SK-N-SH (cell line): ENCODE data around the gene CCDC187. TPM values are rescaled to one million over a fixed set of nuclear protein-coding genes. Genes with fewer than 3 reads are reported as not detected.

Experiments
- CTCF ChIA-PET: fragments of 300-600, 350-600 bp; formaldehyde crosslinking; extraction: SDS; loops from one replicate; lab custom pipeline; 2021; lab: Yijun Ruan, JAX
- POLR2A ChIA-PET: fragments of 350-600 bp; sonication (Branson Sonifier 250); formaldehyde crosslinking; extraction: SDS; loops from one replicate; lab custom pipeline; 2020; ENCODE audit warnings: antibody characterized with exemption, inconsistent platforms; lab: Yijun Ruan, JAX
- DNase-seq: peaks from one replicate; pipeline ENCODE4 v3.0.0; 2012
- H2AFZ ChIP-seq: fragments of 200-600 bp; sonication (generic); 2 replicates; pipeline ENCODE4 v1.8.1; 2016; ENCODE audit warnings: antibody characterized with exemption, mild to moderate bottlenecking, low read depth
- H3F3A ChIP-seq: fragments of 200-600 bp; sonication (generic); replicated peaks from 2 replicates; pipeline ENCODE3; 2016; ENCODE audit warnings: antibody characterized with exemption, mild to moderate bottlenecking; ENCODE audit not compliant: insufficient read depth
- H3K27ac ChIP-seq, 2 experiments: fragments of 200-500 bp in 1 of 2; fragments of 200-600 bp in 1 of 2; sonication (Bioruptor generic) in 1 of 2; sonication (generic), shearing (Covaris generic) in 1 of 2; 2 replicates each; pipeline versions ENCODE4 v1.5.1 to v1.6.1; 2014 to 2016; ENCODE audit warnings: low read depth in 2 of 2, inconsistent platforms in 1 of 2, low read length in 1 of 2, mild to moderate bottlenecking in 1 of 2, mixed read lengths in 1 of 2
- H3K27me3 ChIP-seq: fragments of 200-600 bp; sonication (generic), shearing (Covaris generic); 2 replicates; pipeline ENCODE4 v1.6.1; 2016; ENCODE audit warnings: mixed run types; ENCODE audit not compliant: insufficient read depth
- H3K36me3 ChIP-seq, 2 experiments: fragments of 200-500 bp in 1 of 2; fragments of 200-600 bp in 1 of 2; sonication (Bioruptor generic) in 1 of 2; sonication (generic) in 1 of 2; replicated peaks in 1 of 2; 2 replicates each; pipeline versions ENCODE3 to v1.5.1; 2014 to 2016; ENCODE audit warnings: low read length in 1 of 2, mild to moderate bottlenecking in 1 of 2; ENCODE audit not compliant: insufficient read depth in 2 of 2, control insufficient read depth in 1 of 2
- H3K4me1 ChIP-seq, 2 experiments: fragments of 200-500 bp in 1 of 2; fragments of 200-600 bp in 1 of 2; sonication (Bioruptor generic) in 1 of 2; sonication (generic), shearing (Covaris generic) in 1 of 2; 2 replicates each; pipeline versions ENCODE4 v1.5.1 to v1.6.1; 2014 to 2016; ENCODE audit warnings: low read depth in 1 of 2, low read length in 1 of 2, mixed run types in 1 of 2; ENCODE audit not compliant: insufficient read depth in 2 of 2, control insufficient read depth in 1 of 2
- H3K4me2 ChIP-seq: fragments of 200-600 bp; sonication (generic), shearing (Covaris generic); 2 replicates; pipeline ENCODE4 v1.6.1; 2017; ENCODE audit warnings: mixed run types
- H3K4me3 ChIP-seq, 2 experiments: fragments of 200-500 bp in 1 of 2; fragments of 200-600 bp in 1 of 2; sonication (Bioruptor generic) in 1 of 2; sonication (generic), shearing (Covaris generic) in 1 of 2; 2 replicates each; pipeline versions ENCODE4 v1.5.1 to v1.8.1; 2014 to 2016; ENCODE audit warnings: low read depth in 2 of 2, inconsistent platforms in 1 of 2, low read length in 1 of 2, mild to moderate bottlenecking in 1 of 2, mixed read lengths in 1 of 2, moderate library complexity in 1 of 2
- H3K79me2 ChIP-seq: fragments of 200-600 bp; sonication (generic); 2 replicates; pipeline ENCODE4 v1.8.1; 2017; ENCODE audit warnings: mild to moderate bottlenecking; ENCODE audit not compliant: insufficient read depth
- H3K9ac ChIP-seq: fragments of 200-600 bp; sonication (generic); 2 replicates; pipeline ENCODE4 v1.6.1; 2017; ENCODE audit warnings: mixed run types
- H3K9me2 ChIP-seq: fragments of 200-600 bp; sonication (generic); 2 replicates; pipeline ENCODE4 v1.6.1; 2017; ENCODE audit warnings: mixed run types
- H3K9me3 ChIP-seq: fragments of 200-600 bp; sonication (generic); 2 replicates; pipeline ENCODE4 v1.6.1; 2017; ENCODE audit warnings: mixed run types, mild to moderate bottlenecking, moderate library complexity
- H4K20me1 ChIP-seq: fragments of 200-600 bp; sonication (generic); 2 replicates; pipeline ENCODE4 v1.6.1; 2017; ENCODE audit warnings: mild to moderate bottlenecking, mixed run types; ENCODE audit not compliant: insufficient read depth
- CHD2 ChIP-seq: fragments of 150-350 bp; IDR thresholded peaks from 2 replicates; pipeline ENCODE4 v1.6.1; 2018; ENCODE audit warnings: low read length; ENCODE audit not compliant: partially characterized antibody
- CTCF ChIP-seq: fragments of 200-600 bp; sonication (generic); IDR thresholded peaks from 2 replicates; pipeline ENCODE4 v1.6.1; 2017; ENCODE audit warnings: antibody characterized with exemption, mild to moderate bottlenecking, moderate library complexity
- EP300 ChIP-seq, 2 experiments: IDR thresholded peaks; 2 replicates each; pipeline versions ENCODE4 v1.4.0 to v1.6.1; 2012; ENCODE audit warnings: borderline replicate concordance in 1 of 2, low read depth in 1 of 2, low read length in 1 of 2
- EZH2phosphoT487 ChIP-seq: fragments of 200-600 bp; sonication (generic); IDR thresholded peaks from 2 replicates; pipeline ENCODE4 v1.6.1; 2017; ENCODE audit warnings: low read depth, mixed run types, mild to moderate bottlenecking, antibody characterized with exemption, moderate library complexity, borderline replicate concordance
- GABPA ChIP-seq: IDR thresholded peaks from 2 replicates; pipeline ENCODE4 v1.4.0; 2012; ENCODE audit warnings: low read depth, mild to moderate bottlenecking
- GATA2 ChIP-seq: sonication (generic); formaldehyde crosslinking; IDR thresholded peaks from 2 replicates; pipeline ENCODE4 v1.5.0; 2020; ENCODE audit warnings: mild to moderate bottlenecking, missing genetic modification reagents
- MXI1 ChIP-seq: IDR thresholded peaks from 2 replicates; pipeline ENCODE4 v1.6.1; 2012; ENCODE audit warnings: mild to moderate bottlenecking, low read depth, low read length, improper control_type of control experiment
- NFIC ChIP-seq: IDR thresholded peaks from 2 replicates; pipeline ENCODE4 v1.4.0; 2012; ENCODE audit warnings: borderline replicate concordance
- RAD21 ChIP-seq: IDR thresholded peaks from 2 replicates; pipeline ENCODE4 v1.6.1; 2012; ENCODE audit warnings: mild to moderate bottlenecking, low read length
- RCOR1 ChIP-seq: fragments of 150-350 bp; IDR thresholded peaks from 2 replicates; pipeline ENCODE4 v1.6.1; 2017; ENCODE audit warnings: antibody characterized with exemption, low read length
- RFX5 ChIP-seq: IDR thresholded peaks from 2 replicates; pipeline ENCODE4 v1.6.1; 2012; ENCODE audit warnings: mild to moderate bottlenecking, improper control_type of control experiment, low read length
- SMC3 ChIP-seq: IDR thresholded peaks from 2 replicates; pipeline ENCODE4 v1.6.1; 2012; ENCODE audit warnings: low read depth, low read length, improper control_type of control experiment
- TCF12 ChIP-seq: IDR thresholded peaks from 2 replicates; pipeline ENCODE4 v1.4.0; 2012
- YY1 ChIP-seq: IDR thresholded peaks from 2 replicates; pipeline ENCODE4 v1.4.0; 2012; ENCODE audit warnings: low read depth, mild to moderate bottlenecking
- WGBS: methylation state at CpG from one replicate; pipeline ENCODE4 v1.1.6; 2017; ENCODE audit warnings: low lambda C conversion rate; 5-methylcytosine and 5-hydroxymethylcytosine counted together
- polyA plus RNA-seq, 3 experiments: library from polyadenylated mRNA; depleted of rRNA; stranded (reverse); fragments of >200 nt; gene quantifications; 2 replicates each; pipeline ENCODE4 v1.2.3, GENCODE V29; 2012
- TF ChIP-seq, protein P1 (sequence below): IDR thresholded peaks from 2 replicates; pipeline ENCODE4 v1.4.0; 2012; ENCODE audit warnings: low read depth
- TF ChIP-seq, protein P2 (sequence below): IDR thresholded peaks from 2 replicates; pipeline ENCODE4 v1.4.0; 2012; ENCODE audit warnings: low read depth, borderline replicate concordance
- TF ChIP-seq, protein P3 (sequence below): IDR thresholded peaks from 2 replicates; pipeline ENCODE4 v1.6.1; 2012; ENCODE audit warnings: mild to moderate bottlenecking, low read depth, low read length, moderate library complexity
- TF ChIP-seq, protein P4 (sequence below): fragments of 150-350 bp; IDR thresholded peaks from 2 replicates; pipeline ENCODE4 v1.6.1; 2017; ENCODE audit warnings: antibody characterized with exemption, low read length, low read depth, borderline replicate concordance
- TF ChIP-seq, protein P5 (sequence below): IDR thresholded peaks from 2 replicates; pipeline ENCODE4 v1.4.0; 2012; ENCODE audit warnings: low read depth, borderline replicate concordance

The CCDC187 gene
- polyA plus RNA-seq, 1 of the 3 experiments (the other 2 are of a cell fraction): not detected

- Histone ChIP-seq H3K4me2 (peak overlapping the region; percentile 52; the same call in 1 of the 2 replicates), H3K27me3 (peaks cover 41% of the 10 kb centered on the region), H3K9me3 (no peaks in the 10 kb centered on the region), H3K9ac (no peak overlapping the region), H3K79me2 (no peaks in the 10 kb centered on the region), H2AFZ (no peak overlapping the region), H3K36me3 (no peaks in the 10 kb centered on the region), H4K20me1 (no peaks in the 10 kb centered on the region), H3F3A (no peaks in the 10 kb centered on the region), H3K4me3 (peak overlapping the region in 1 of 2 experiments; percentile 43; a peak in 1 of 4 replicates), H3K27ac (no peak overlapping the region), H3K4me1 (peaks cover 0 to 11% of the 10 kb centered on the region in 2 experiments; a peak in 2 of 4 replicates), H3K9me2 (no peaks in the 10 kb centered on the region)
- ChIA-PET POLR2A (no interaction called here), CTCF (interaction anchor here (0.6 to 4.8 kb wide), 56 partner anchors 8 to 430 kb away, joined by 3 to 59 read pairs (median 4); partner anchors contain the start of genes CCDC187, GPSM1 and QSOX2)
- peak; percentile 94 for DNase-seq
- 67% methylated on average over 9 of the region's 32 CpGs for WGBS
- TF ChIP-seq, protein P1, sequence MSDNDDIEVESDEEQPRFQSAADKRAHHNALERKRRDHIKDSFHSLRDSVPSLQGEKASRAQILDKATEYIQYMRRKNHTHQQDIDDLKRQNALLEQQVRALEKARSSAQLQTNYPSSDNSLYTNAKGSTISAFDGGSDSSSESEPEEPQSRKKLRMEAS: 0 out of 2 replicates have a peak, but pooled peaks have one; percentile 19
- peak; percentile 85 for TF ChIP-seq RAD21
- TF ChIP-seq, protein P2, sequence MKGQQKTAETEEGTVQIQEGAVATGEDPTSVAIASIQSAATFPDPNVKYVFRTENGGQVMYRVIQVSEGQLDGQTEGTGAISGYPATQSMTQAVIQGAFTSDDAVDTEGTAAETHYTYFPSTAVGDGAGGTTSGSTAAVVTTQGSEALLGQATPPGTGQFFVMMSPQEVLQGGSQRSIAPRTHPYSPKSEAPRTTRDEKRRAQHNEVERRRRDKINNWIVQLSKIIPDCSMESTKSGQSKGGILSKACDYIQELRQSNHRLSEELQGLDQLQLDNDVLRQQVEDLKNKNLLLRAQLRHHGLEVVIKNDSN: no peak
- peak; percentile 84 for TF ChIP-seq SMC3
- TF ChIP-seq, protein P3, sequence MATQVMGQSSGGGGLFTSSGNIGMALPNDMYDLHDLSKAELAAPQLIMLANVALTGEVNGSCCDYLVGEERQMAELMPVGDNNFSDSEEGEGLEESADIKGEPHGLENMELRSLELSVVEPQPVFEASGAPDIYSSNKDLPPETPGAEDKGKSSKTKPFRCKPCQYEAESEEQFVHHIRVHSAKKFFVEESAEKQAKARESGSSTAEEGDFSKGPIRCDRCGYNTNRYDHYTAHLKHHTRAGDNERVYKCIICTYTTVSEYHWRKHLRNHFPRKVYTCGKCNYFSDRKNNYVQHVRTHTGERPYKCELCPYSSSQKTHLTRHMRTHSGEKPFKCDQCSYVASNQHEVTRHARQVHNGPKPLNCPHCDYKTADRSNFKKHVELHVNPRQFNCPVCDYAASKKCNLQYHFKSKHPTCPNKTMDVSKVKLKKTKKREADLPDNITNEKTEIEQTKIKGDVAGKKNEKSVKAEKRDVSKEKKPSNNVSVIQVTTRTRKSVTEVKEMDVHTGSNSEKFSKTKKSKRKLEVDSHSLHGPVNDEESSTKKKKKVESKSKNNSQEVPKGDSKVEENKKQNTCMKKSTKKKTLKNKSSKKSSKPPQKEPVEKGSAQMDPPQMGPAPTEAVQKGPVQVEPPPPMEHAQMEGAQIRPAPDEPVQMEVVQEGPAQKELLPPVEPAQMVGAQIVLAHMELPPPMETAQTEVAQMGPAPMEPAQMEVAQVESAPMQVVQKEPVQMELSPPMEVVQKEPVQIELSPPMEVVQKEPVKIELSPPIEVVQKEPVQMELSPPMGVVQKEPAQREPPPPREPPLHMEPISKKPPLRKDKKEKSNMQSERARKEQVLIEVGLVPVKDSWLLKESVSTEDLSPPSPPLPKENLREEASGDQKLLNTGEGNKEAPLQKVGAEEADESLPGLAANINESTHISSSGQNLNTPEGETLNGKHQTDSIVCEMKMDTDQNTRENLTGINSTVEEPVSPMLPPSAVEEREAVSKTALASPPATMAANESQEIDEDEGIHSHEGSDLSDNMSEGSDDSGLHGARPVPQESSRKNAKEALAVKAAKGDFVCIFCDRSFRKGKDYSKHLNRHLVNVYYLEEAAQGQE: no peak
- TF ChIP-seq GABPA: no peak
- TF ChIP-seq, protein P4, sequence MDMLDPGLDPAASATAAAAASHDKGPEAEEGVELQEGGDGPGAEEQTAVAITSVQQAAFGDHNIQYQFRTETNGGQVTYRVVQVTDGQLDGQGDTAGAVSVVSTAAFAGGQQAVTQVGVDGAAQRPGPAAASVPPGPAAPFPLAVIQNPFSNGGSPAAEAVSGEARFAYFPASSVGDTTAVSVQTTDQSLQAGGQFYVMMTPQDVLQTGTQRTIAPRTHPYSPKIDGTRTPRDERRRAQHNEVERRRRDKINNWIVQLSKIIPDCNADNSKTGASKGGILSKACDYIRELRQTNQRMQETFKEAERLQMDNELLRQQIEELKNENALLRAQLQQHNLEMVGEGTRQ: no peak
- peak; percentile 34 for TF ChIP-seq CHD2
- no peak for TF ChIP-seq RFX5
- TF ChIP-seq TCF12: no peak
- TF ChIP-seq MXI1: no peak
- TF ChIP-seq CTCF: peak; percentile 83
- TF ChIP-seq EZH2phosphoT487: no peak
- TF ChIP-seq RCOR1: no peak
- TF ChIP-seq GATA2 (CRISPR knock-in tag): no peak
- TF ChIP-seq, protein P5, sequence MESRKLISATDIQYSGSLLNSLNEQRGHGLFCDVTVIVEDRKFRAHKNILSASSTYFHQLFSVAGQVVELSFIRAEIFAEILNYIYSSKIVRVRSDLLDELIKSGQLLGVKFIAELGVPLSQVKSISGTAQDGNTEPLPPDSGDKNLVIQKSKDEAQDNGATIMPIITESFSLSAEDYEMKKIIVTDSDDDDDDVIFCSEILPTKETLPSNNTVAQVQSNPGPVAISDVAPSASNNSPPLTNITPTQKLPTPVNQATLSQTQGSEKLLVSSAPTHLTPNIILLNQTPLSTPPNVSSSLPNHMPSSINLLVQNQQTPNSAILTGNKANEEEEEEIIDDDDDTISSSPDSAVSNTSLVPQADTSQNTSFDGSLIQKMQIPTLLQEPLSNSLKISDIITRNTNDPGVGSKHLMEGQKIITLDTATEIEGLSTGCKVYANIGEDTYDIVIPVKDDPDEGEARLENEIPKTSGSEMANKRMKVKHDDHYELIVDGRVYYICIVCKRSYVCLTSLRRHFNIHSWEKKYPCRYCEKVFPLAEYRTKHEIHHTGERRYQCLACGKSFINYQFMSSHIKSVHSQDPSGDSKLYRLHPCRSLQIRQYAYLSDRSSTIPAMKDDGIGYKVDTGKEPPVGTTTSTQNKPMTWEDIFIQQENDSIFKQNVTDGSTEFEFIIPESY: no peak
- no peak for TF ChIP-seq YY1
- TF ChIP-seq NFIC: no peak
- no peak for TF ChIP-seq EP300 (IDR thresholded peaks at IDR 0.05; ENCODE audit: borderline replicate concordance in 1 of 2, low read depth in 1 of 2, low read length in 1 of 2)
These were observed 20.3 kb downstream of the CCDC187 start for GRCh38 chr9:136283291-136284235.
